ENCODE data around the gene TWIST2. TPM values are rescaled to one million over a fixed set of nuclear protein-coding genes. Genes with fewer than 3 reads are reported as not detected.

TWIST2 gene
- polyA plus RNA-seq, 3 donors from 2014 or later: 0.17 to 0.61 TPM; not detected in 1

DNA sequence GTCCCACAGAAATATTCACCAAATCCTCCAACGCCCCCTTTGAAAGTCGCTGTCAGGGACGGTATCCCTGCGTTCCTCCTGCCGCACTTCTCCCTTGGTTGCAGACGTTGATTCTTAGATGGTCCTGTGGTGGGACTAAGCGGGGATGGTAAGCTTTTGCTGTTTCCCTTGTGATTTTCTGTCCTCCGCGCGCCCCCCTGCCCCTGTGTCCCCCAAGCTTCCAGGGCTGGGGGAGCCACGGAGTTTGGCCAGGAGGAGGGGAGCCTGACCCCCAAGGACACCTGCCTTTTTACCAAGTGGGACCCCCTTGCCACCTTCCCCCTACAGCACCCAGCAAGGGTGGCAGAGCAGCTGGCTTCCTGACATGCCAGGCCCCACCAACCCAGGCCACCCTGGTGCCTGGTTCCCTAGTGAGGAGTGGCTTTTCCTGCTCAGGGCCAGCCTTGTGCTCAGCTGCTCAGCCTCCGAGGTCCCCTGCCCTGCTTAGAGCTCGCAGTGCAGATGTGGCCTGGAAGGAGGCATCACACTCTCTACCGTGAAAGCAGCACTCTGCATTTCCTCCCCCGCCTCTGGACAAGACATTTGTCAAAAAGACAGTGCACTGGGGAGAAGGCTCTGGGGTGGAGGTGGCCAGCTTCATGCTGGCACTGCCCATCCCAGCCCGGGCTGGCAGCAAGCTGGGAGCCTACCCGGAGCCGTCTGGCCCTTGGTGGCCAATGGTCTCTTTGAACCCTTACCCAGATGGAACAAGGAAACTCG is 49.4 kb downstream of the TWIST2 start:
- H3K27me3 Mint-ChIP-seq (ENCODE audit: low read depth in 3 of 3): peaks cover 0 to 5% (median 2%) of the 10 kb centered on the region in 3 donors
- H3K36me3 Mint-ChIP-seq: no peaks in the 10 kb centered on the region
- no peak for DNase-seq
- H3K4me1 Mint-ChIP-seq: no peaks in the 10 kb centered on the region
- H3K4me3 Mint-ChIP-seq: no peak overlapping the region
- no peaks in the 10 kb centered on the region for H3K9me3 Mint-ChIP-seq
- no peak overlapping the region for H3K27ac Mint-ChIP-seq

DNA sequence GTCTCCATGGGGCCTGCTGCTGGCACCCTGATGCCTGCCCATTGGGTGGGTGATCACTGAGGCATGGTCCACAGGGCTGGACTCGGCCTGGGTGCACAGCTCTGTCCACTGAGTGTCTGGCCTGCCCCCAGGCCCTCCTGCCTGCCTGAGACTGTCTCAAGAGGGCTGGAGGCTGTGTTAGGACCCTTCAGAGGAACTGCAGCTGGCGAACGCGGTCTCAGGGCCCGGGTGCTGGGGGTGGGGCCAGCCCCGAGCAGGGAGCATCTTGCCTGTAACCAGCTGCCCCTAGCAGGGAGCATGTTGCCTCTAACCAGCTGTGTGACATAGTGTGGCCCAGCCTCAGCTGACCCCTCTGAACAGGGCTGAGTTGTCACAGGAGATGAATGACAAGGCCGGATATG is 50.0 kb downstream of the TWIST2 start:
- Mint-ChIP-seq H3K4me1 (no peaks in the 10 kb centered on the region), H3K27ac (no peak overlapping the region), H3K9me3 (no peaks in the 10 kb centered on the region), H3K36me3 (no peaks in the 10 kb centered on the region), H3K4me3 (no peak overlapping the region), H3K27me3 (ENCODE audit: low read depth in 3 of 3) (peaks cover 0 to 5% (median 2%) of the 10 kb centered on the region in 3 donors)
- DNase-seq: no peak

DNA sequence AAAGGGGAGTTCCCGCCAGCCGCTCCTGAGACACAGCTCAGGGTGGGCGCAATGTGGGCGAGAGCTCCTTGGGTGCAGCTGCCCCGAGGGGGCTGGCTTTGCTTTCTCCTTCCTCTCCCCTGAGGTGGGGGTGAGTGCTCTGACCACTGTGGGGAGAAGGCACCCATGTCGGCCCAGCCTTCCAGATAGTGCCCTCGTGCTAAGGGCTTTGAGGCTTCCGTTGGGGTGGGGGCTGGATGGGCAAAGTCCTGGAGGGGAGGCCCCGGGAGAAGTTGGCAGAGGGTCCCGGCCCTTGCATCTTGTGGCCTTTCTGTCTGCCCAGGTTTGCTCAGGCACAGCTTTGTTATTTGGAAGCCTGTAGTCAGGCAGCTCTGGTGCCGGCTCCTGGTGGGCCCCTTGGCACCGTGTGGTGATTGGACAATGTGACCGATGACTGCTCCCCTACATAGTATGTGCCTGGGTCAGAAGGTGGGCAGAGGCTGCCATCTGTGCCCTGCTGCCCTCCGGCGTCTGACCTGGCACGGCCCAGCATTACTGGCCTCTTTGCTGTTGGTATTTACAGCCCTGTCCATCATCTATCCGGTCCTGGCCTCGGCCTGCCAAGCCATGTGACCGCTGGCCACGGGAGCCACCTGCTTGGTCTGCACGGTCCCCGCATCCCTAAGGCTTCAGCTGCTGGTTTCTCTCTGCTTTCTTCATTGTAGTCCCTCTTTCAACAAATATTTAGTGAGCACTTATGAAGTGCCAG is 50.8 kb downstream of the TWIST2 start:
- Mint-ChIP-seq H3K27me3 (ENCODE audit: low read depth in 3 of 3) (peaks cover 0 to 5% (median 2%) of the 10 kb centered on the region in 3 donors), H3K4me3 (no peak overlapping the region), H3K36me3 (no peaks in the 10 kb centered on the region), H3K4me1 (no peaks in the 10 kb centered on the region), H3K27ac (peak overlapping the region in 1 of 6 donors; percentile 59), H3K9me3 (no peaks in the 10 kb centered on the region)
- DNase-seq: no peak

- no peak for DNase-seq
- Mint-ChIP-seq H3K9me3 (no peaks in the 10 kb centered on the region), H3K36me3 (no peaks in the 10 kb centered on the region), H3K27ac (peak overlapping the region in 1 of 6 donors; percentile 59), H3K27me3 (ENCODE audit: low read depth in 3 of 3) (peaks cover 0 to 5% (median 2%) of the 10 kb centered on the region in 3 donors), H3K4me3 (no peak overlapping the region), H3K4me1 (no peaks in the 10 kb centered on the region)
Observed at GRCh38 chr2:238899386-238899785, 51.5 kb downstream of the TWIST2 start.

DNA sequence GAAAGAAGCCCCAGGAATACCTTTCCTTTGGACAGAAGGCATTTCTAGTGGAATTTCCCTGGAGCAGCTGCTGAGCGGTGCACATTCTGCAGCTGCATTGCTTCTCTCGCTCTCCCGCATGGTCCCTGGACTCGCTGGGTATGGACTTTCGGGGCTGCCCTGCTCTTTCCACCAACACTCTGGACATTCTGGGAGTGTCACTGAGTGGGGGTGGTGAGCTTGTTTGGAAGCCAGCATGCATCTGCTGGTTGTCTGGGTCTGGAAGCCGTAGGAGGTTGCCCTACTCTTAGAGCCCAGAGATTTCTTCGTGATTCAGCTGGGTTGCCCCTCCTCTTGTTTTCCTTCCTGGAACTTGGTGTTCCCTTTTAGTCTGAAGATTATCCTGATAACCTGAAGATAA is 52.6 kb downstream of the TWIST2 start:
- Mint-ChIP-seq H3K36me3 (no peaks in the 10 kb centered on the region), H3K4me1 (no peaks in the 10 kb centered on the region), H3K4me3 (no peak overlapping the region), H3K9me3 (no peaks in the 10 kb centered on the region), H3K27ac (no peak overlapping the region), H3K27me3 (ENCODE audit: low read depth in 3 of 3) (peaks cover 0 to 5% (median 2%) of the 10 kb centered on the region in 3 donors)
- DNase-seq: no peak

DNA sequence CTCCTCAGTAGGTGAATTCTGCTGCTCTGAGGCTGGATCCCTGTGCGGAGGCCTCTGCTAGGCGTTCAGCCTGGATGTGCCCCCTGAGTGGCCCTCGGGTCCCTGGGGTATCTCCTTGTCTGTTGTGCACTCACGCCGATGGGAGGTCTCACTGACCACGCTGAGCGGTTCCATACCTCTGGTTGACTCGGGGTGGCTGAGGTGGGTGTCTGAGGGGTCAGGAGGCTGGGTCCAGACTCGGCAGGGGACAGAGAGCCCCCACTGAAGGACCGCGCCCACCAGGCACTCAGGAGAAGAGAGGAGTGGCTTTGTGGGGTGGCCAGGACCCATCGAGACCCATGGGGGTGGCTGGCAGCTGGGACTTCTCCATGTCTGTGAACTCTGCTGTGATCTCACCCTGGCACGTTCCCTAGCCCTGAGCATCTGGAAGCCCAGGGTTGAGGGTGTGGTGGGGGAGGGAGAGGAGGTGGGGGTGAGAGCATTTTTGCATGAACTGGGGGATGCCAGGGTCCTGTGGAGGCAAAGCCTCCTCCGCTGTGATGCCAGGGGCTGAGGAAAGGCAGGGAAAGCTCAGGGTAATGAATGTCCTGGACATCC is 53.7 kb downstream of the TWIST2 start:
- Mint-ChIP-seq H3K36me3 (no peaks in the 10 kb centered on the region), H3K27ac (no peak overlapping the region), H3K4me3 (no peak overlapping the region), H3K27me3 (ENCODE audit: low read depth in 3 of 3) (peaks cover 0 to 5% (median 2%) of the 10 kb centered on the region in 3 donors), H3K4me1 (no peaks in the 10 kb centered on the region), H3K9me3 (no peaks in the 10 kb centered on the region)
- DNase-seq: no peak

- H3K9me3 Mint-ChIP-seq: no peaks in the 10 kb centered on the region
- no peak overlapping the region for H3K4me3 Mint-ChIP-seq
- H3K27ac Mint-ChIP-seq: no peak overlapping the region
- peaks cover 0 to 5% (median 2%) of the 10 kb centered on the region in 3 donors for H3K27me3 Mint-ChIP-seq (ENCODE audit: low read depth in 3 of 3)
- no peaks in the 10 kb centered on the region for H3K4me1 Mint-ChIP-seq
- no peaks in the 10 kb centered on the region for H3K36me3 Mint-ChIP-seq
- DNase-seq: no peak
Observed at GRCh38 chr2:238902285-238902684, 54.4 kb downstream of the TWIST2 start.

DNA sequence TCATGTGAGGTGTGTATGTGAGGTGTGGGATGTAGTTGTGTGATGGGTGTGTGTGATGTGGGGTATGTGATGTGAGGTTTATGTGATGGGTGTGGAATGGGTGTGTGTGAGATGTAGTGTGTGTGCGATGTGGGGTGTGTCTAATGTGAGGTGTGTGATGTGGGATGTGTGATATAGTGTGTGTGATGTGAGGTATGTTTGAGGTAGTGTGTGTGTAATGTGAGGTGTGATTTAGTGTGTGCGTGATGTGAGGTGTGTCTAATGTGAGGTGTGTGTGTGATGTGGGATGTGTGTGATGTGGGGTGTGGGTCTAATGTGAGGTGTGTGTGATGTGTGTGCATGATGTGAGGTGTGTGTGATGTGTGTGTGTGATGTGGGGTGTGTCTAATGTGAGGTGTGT is 55.3 kb downstream of the TWIST2 start:
- H3K27ac Mint-ChIP-seq: no peak overlapping the region
- H3K4me3 Mint-ChIP-seq: no peak overlapping the region
- H3K27me3 Mint-ChIP-seq (ENCODE audit: low read depth in 3 of 3): peaks cover 0 to 5% (median 2%) of the 10 kb centered on the region in 3 donors
- DNase-seq: no peak
- H3K4me1 Mint-ChIP-seq: no peaks in the 10 kb centered on the region
- no peaks in the 10 kb centered on the region for H3K9me3 Mint-ChIP-seq
- no peaks in the 10 kb centered on the region for H3K36me3 Mint-ChIP-seq

DNA sequence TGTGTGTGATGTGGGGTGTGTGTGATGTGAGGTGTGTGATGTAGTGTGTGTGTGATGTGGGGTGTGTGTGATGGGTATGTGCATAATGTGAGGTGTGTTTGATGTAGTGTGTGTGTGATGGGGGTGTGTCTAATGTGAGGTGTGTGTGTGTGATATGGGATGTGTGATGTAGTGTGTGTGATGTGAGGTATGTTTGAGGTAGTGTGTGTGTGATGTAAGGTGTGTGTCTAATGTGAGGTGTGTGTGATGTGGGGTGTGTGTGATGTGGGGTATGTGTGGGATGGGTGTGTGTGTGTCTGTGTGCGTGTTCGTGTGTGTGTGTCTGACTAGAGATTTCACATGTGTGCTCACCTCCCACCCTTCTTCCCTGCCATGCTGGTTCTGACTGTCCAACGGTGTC is 56.3 kb downstream of the TWIST2 start:
- DNase-seq: no peak
- no peaks in the 10 kb centered on the region for H3K9me3 Mint-ChIP-seq
- H3K27me3 Mint-ChIP-seq (ENCODE audit: low read depth in 3 of 3): peaks cover 0 to under 1% (median 0%) of the 10 kb centered on the region in 3 donors
- no peak overlapping the region for H3K27ac Mint-ChIP-seq
- no peaks in the 10 kb centered on the region for H3K4me1 Mint-ChIP-seq
- no peaks in the 10 kb centered on the region for H3K36me3 Mint-ChIP-seq
- H3K4me3 Mint-ChIP-seq: no peak overlapping the region

DNA sequence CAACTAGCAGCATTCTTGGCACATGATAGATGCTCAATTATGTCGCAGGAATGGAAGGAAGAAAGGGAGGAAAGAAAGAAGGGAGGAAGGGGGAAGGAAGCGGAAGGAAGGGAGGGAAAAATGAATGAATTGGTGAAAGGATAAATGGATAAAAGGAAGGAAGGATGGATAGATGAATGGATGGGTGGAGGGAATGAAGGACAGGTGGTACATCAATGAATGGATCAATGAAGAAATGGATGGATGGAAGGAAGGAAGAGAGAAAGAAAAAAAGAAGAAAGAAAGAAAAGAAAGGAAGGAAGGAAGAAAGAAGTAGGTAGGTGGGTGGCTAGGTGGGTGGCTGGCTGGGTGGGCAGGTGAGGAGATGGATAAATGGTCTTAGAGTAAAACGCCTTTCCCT is 56.8 kb downstream of the TWIST2 start:
- Mint-ChIP-seq H3K4me1 (no peaks in the 10 kb centered on the region), H3K4me3 (no peak overlapping the region), H3K27me3 (ENCODE audit: low read depth in 3 of 3) (no peaks in the 10 kb centered on the region), H3K27ac (no peak overlapping the region), H3K36me3 (no peaks in the 10 kb centered on the region), H3K9me3 (no peaks in the 10 kb centered on the region)
- DNase-seq: no peak

- no peak for DNase-seq
- Mint-ChIP-seq H3K36me3 (no peaks in the 10 kb centered on the region), H3K9me3 (no peaks in the 10 kb centered on the region), H3K27me3 (ENCODE audit: low read depth in 3 of 3) (no peaks in the 10 kb centered on the region), H3K4me3 (no peak overlapping the region), H3K4me1 (peaks cover 0 to 2% of the 10 kb centered on the region in 2 donors), H3K27ac (no peak overlapping the region)
Observed at GRCh38 chr2:238905224-238905623, 57.3 kb downstream of the TWIST2 start.

DNA sequence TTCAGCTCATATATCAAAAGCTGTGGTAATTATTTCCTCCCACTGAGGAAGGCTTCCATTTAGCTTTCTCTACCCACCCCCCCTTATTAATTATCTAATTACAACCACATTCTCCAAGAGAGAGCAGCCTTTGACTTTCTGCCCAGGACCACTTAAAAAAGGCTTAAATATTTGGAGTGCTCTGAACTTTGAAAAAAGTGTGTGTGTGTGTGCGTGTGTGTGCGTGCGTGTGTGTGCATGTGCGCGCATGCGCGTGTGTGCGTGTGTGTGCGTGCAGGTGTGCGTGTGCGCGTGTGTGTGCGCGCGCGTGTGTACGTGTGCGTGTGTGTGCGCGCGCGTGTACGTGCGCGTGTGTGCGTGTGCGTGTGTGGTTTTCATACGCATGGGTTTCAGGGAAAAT is 57.8 kb downstream of the TWIST2 start:
- Mint-ChIP-seq H3K36me3 (no peaks in the 10 kb centered on the region), H3K27me3 (ENCODE audit: low read depth in 3 of 3) (no peaks in the 10 kb centered on the region), H3K27ac (peak overlapping the region in 1 of 6 donors; percentile 32), H3K9me3 (no peaks in the 10 kb centered on the region), H3K4me3 (no peak overlapping the region), H3K4me1 (peaks cover 0 to 4% of the 10 kb centered on the region in 2 donors)
- no peak for DNase-seq

DNA sequence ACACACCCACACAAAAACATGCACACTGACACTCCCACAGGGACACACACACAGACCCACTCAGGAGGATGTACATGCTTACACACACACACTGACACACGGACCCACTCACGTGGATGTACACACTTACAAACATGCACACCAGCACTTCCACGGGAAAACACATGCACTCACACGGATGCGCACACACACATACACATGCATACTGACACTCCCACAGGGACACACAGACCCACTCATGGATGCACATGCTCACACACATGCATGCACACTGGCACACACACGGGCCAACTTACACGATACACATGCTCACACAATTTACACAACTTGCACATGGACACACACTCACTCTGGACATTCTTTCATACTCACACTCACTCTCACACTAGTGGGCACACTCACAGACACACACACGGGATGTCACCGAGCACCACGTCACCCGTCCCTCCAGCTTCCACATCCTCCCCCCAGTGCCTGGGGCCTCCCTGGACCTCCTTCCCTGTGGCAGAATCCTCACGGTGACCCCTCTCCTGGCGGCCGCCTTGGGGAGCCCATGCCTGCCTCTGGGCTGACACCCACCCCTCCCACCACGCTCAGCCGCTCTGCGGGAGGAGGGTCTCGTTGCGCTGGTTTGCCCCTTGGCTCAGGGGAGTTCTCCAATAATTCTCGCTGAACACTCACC is 58.5 kb downstream of the TWIST2 start:
- H3K4me3 Mint-ChIP-seq: no peak overlapping the region
- no peak for DNase-seq
- no peaks in the 10 kb centered on the region for H3K27me3 Mint-ChIP-seq (ENCODE audit: low read depth in 3 of 3)
- no peaks in the 10 kb centered on the region for H3K36me3 Mint-ChIP-seq
- H3K4me1 Mint-ChIP-seq: peaks cover 0 to 4% of the 10 kb centered on the region in 2 donors
- H3K27ac Mint-ChIP-seq: no peak overlapping the region
- no peaks in the 10 kb centered on the region for H3K9me3 Mint-ChIP-seq

All from immature natural killer cell (primary cell).